Gastrocnemius medialis (tissue), 4 donors: ENCODE data around the gene SERPINH1. TPM values are rescaled to one million over a fixed set of nuclear protein-coding genes. Genes with fewer than 3 reads are reported as not detected.

Experiments
- ATAC-seq, 2 donors: fragments of 150-250 bp; one replicate each; pipeline ENCODE4 v1.9.1; 2016
- DNase-seq, 2 donors: peaks; one replicate each; pipeline ENCODE4 v3.0.0-alpha.2; 2019
- H3K27ac ChIP-seq, 4 donors: fragments of 200-600 bp; sonication (generic); 1 replicate in 1 of 4; 2 replicates in 3 of 4; pipeline ENCODE4 v1.5.1; 2016 to 2018; ENCODE audit warnings: mild to moderate bottlenecking in 2 of 4, moderate library complexity in 1 of 4
- H3K27me3 ChIP-seq, 3 donors: fragments of 200-600 bp; sonication (generic) in 2 of 3; 1 replicate in 1 of 3; 2 replicates in 2 of 3; pipeline versions ENCODE4 v1.5.1 to v1.6.0; 2016 to 2019; ENCODE audit warnings: mild to moderate bottlenecking in 1 of 3, moderate library complexity in 1 of 3
- H3K36me3 ChIP-seq, 2 donors: fragments of 200-600 bp; sonication (generic) in 1 of 2; one replicate each; pipeline ENCODE4 v1.5.1; 2017 to 2018
- H3K4me1 ChIP-seq, 2 donors: fragments of 200-600 bp; sonication (generic) in 1 of 2; one replicate each; pipeline ENCODE4 v1.5.1; 2016 to 2017; ENCODE audit warnings: mild to moderate bottlenecking in 2 of 2
- H3K4me3 ChIP-seq, 4 donors: fragments of 200-600 bp; sonication (generic) in 3 of 4; 1 replicate in 1 of 4; 2 replicates in 3 of 4; pipeline ENCODE4 v1.5.1; 2016 to 2019; ENCODE audit warnings: mild to moderate bottlenecking in 2 of 4
- H3K9me3 ChIP-seq, 3 donors: fragments of 200-600 bp; sonication (generic) in 2 of 3; 1 replicate in 1 of 3; 2 replicates in 2 of 3; pipeline ENCODE4 v1.5.1; 2016 to 2019
- POLR2A ChIP-seq, 2 donors: fragments of 450-650 bp; IDR thresholded peaks; one replicate each; pipeline ENCODE4 v1.6.1; 2017; ENCODE audit warnings: antibody characterized with exemption in 2 of 2, mild to moderate bottlenecking in 2 of 2, moderate library complexity in 2 of 2
- in situ Hi-C, 4 donors: fragments of 200-750 bp; cut with MboI; loops; one replicate each; pipeline versions ENCODE4 v1.15.0 to v1.8.0; 2017; ENCODE audit warnings: low sequenced_read_pairs in 4 of 4
- intact Hi-C: fragments of 100-400 bp; cut with DNase I; formaldehyde crosslinking; loops from one replicate; pipeline ENCODE4 v1.15.1; 2023; ENCODE audit warnings: low total_unique reads
- total RNA-seq, 4 donors: library from RNA; depleted of rRNA; stranded (reverse); fragments of >200 nt; gene quantifications; one replicate each; pipeline versions ENCODE4 v1.1.0 to v1.2.3, GENCODE V29; 2016
- TF ChIP-seq, protein P1 (sequence below), 5 experiments: fragments of 450-650 bp in 3 of 5; fragments of 200-600 bp in 2 of 5; sonication (generic) in 2 of 5; IDR thresholded peaks in 4 of 5; conservative IDR thresholded peaks in 1 of 5; 1 replicate in 4 of 5; 2 replicates in 1 of 5; pipeline ENCODE4 v1.5.1; 2016 to 2019; ENCODE audit warnings: antibody characterized with exemption in 5 of 5, mild to moderate bottlenecking in 3 of 5, moderate library complexity in 3 of 5

Gene SERPINH1
- total RNA-seq, 4 donors from 2014 or later, result 18.5 to 42.4 (median 34.8) TPM

DNA sequence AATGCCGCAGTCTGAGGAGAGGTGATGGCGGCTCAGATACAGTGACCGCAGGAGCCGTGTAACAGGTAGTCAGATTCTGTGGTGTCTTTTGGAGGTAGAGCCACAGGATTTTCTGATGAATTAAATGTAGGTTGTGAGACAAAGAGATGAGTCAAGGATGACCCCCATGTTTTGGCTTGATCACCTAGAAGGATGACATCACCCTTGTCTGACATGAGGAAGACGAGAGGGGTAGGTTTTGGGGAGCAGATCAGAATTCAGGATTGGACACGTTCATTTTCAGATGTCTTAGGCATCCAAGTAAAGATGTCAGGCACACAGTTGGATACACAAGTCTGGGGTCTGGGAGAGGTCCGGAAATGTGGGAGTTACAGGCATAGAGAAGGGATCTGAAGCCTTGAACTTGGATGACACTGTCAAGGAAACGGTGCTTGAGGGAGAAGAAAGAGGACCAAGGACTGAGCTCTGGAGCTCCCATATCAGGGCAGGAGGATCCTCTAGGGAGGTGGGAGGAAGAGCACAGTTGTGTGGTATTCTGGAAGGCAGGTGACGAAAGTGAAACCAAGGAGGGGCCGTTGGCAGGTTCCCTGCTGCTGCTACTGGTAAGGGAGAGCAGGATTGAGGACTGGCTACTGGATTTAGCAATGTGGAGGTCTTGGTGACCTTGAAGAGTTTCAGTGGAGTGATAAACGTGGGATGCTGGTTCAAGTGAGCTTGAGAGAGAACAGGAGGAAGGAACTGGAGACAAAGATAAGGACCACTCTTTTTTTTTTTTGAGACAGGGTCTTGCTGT lies 23.7 kb upstream of the SERPINH1 start:
- no peak for TF ChIP-seq POLR2A (IDR thresholded peaks at IDR 0.05)
- TF ChIP-seq, protein P1, sequence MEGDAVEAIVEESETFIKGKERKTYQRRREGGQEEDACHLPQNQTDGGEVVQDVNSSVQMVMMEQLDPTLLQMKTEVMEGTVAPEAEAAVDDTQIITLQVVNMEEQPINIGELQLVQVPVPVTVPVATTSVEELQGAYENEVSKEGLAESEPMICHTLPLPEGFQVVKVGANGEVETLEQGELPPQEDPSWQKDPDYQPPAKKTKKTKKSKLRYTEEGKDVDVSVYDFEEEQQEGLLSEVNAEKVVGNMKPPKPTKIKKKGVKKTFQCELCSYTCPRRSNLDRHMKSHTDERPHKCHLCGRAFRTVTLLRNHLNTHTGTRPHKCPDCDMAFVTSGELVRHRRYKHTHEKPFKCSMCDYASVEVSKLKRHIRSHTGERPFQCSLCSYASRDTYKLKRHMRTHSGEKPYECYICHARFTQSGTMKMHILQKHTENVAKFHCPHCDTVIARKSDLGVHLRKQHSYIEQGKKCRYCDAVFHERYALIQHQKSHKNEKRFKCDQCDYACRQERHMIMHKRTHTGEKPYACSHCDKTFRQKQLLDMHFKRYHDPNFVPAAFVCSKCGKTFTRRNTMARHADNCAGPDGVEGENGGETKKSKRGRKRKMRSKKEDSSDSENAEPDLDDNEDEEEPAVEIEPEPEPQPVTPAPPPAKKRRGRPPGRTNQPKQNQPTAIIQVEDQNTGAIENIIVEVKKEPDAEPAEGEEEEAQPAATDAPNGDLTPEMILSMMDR (IDR thresholded peaks at IDR 0.05 in 4 of 5, conservative IDR thresholded peaks at IDR 0.05 in 1 of 5), result no peak
- Histone ChIP-seq H3K27ac (no peak overlapping the region), H3K27me3 (no peaks in the 10 kb centered on the region), H3K4me1 (no peaks in the 10 kb centered on the region), H3K4me3 (no peak overlapping the region), H3K9me3 (no peaks in the 10 kb centered on the region), H3K36me3 (no peaks in the 10 kb centered on the region)
- intact Hi-C loops (no loop called here), in situ Hi-C loops (loop anchor here in 3 of 4 donors (10.0 to 25.0 kb wide), 2 partner anchors 251 to 254 kb away; no protein-coding TSS in a partner anchor)
- DNase-seq (no peak), ATAC-seq (no peak)

DNA sequence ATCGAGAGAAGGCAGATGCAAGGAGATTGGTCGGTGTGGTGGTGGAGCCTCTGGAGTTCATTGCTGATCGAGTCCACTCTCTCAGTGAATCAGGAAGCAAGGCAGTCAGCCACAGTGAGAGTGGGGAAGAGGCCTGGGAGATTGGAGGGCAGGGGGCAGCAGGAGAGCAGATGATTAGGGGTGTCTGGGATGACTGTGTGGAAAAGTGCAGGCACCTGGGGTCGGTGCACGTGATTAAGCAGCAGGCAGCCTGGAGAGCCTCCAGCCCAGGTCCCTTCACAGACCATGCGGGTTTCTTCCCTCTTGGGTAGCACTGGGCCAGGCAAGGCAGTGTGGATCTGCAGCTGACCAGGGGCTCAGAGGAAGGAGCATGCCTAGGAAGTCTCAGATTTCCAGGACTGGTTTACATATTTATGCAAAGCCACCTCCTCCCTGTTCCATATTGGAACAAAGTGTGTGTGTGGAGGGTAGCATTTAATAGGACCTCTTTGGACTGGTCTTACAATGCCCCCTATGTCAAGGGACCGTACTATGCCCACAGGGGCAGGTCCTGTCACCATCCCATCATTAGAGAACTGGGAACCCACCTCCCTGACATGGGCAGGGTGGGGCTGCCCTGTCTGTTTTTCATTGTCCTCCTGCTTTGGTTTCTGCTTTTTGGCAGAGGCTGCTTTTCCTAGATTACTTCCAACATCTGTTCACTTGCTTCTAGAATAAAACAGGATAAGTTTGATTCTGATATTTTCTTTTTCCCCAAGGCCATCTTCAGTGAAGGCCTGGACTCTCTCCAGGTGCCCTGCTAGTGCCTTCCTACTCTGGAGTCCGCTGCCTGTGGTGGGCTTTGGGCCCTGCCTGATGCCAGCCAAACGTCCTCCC lies 22.4 kb upstream of the SERPINH1 start:
- in situ Hi-C loops, result loop anchor here in 3 of 4 donors (10.0 to 25.0 kb wide), 3 partner anchors 165 to 255 kb away; no protein-coding TSS in a partner anchor

DNA sequence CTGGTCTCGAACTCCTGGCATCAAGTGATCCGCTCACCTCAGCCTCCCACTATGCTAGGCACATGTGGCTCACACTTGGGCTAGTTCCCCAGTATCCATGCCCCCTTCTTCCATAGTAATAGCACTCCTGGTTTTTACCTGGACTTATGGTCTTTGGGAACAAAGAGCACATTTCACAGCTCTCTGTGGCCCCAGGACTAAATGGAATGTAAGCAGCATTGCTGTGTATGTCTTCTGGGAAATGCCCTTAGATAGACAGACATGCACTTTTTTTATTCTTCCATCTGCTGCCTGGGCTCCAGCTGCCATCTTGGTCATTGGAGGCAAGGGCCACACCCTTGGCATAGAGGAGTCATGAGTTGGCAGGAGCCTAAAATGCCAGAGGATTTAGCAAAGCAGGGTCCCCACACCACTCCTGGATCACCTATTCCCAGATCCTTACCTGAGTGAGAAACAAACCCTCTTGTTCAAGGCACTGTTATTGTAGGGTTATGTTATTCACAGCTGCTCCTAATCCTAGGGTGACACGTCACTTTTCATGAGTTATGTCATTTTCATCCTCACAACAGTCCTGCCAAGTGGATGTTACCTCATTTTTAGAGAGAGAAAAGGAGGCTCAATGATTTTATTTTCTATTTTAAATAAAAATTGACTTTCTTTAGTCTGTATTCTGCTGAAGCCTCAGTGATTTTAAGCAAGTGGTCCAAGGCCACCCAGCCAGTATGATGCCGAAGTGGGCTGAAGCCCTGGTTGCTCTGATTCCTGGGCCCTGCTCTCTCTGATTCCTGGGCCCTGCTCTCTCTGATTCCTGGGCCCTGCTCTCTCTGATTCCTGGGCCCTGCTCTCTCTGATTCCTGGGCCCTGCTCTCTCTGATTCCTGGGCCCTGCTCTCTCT lies 20.6 kb upstream of the SERPINH1 start:
- TF ChIP-seq POLR2A (IDR thresholded peaks at IDR 0.05), result no peak
- TF ChIP-seq, protein P1 (IDR thresholded peaks at IDR 0.05 in 4 of 5, conservative IDR thresholded peaks at IDR 0.05 in 1 of 5), result no peak
- intact Hi-C loops, result no loop called here
- H3K27ac ChIP-seq, result no peak overlapping the region
- in situ Hi-C loops, result loop anchor here in 3 of 4 donors (10.0 to 25.0 kb wide), 2 partner anchors 163 to 254 kb away; no protein-coding TSS in a partner anchor
- no peaks in the 10 kb centered on the region for H3K4me1 ChIP-seq
- no peak overlapping the region for H3K4me3 ChIP-seq
- DNase-seq (no peak), ATAC-seq (no peak)
- no peaks in the 10 kb centered on the region for H3K27me3 ChIP-seq
- H3K9me3 ChIP-seq, result no peaks in the 10 kb centered on the region
- no peaks in the 10 kb centered on the region for H3K36me3 ChIP-seq

More for the DNA sequence above, 22.4 kb upstream of the SERPINH1 start:
- H3K4me3 ChIP-seq, result no peak overlapping the region
- TF ChIP-seq, protein P1 (IDR thresholded peaks at IDR 0.05 in 4 of 5, conservative IDR thresholded peaks at IDR 0.05 in 1 of 5), result no peak
- TF ChIP-seq POLR2A (IDR thresholded peaks at IDR 0.05), result no peak
- DNase-seq (no peak), ATAC-seq (no peak)
- no peaks in the 10 kb centered on the region for H3K27me3 ChIP-seq
- intact Hi-C loops, result no loop called here
- no peaks in the 10 kb centered on the region for H3K9me3 ChIP-seq
- H3K27ac ChIP-seq, result no peak overlapping the region
- no peaks in the 10 kb centered on the region for H3K36me3 ChIP-seq
- H3K4me1 ChIP-seq, result no peaks in the 10 kb centered on the region

DNA sequence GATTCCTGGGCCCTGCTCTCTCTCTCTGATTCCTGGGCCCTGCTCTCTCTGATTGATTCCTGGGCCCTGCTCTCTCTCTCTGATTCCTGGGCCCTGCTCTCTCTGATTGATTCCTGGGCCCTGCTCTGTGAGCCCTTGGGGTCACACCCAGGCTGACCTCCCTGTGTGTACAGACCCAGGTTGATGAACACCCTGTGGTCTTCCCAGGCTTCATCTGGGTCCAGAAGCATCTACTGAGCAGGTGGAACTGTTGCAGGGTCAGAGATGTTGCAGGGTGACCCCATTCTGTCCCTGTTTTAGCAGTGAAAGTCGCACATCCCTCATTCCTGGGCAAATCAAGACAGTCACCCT lies 20.0 kb upstream of the SERPINH1 start:
- no peak for ATAC-seq
- in situ Hi-C loops (loop anchor here in 3 of 4 donors (10.0 to 25.0 kb wide), 2 partner anchors 163 to 255 kb away; no protein-coding TSS in a partner anchor), intact Hi-C loops (no loop called here)
- Histone ChIP-seq H3K9me3 (no peaks in the 10 kb centered on the region), H3K27ac (no peak overlapping the region), H3K36me3 (no peaks in the 10 kb centered on the region), H3K4me1 (no peaks in the 10 kb centered on the region), H3K4me3 (no peak overlapping the region), H3K27me3 (no peaks in the 10 kb centered on the region)
- TF ChIP-seq POLR2A (IDR thresholded peaks at IDR 0.05), result no peak
- TF ChIP-seq, protein P1 (IDR thresholded peaks at IDR 0.05 in 4 of 5, conservative IDR thresholded peaks at IDR 0.05 in 1 of 5), result no peak
- no peak for DNase-seq
